NCI-H128 (cell line): ENCODE measurements around the gene DGLUCY.
"Not testable (repeated sequence)": the region's sequence is repeated elsewhere in the genome, so short reads cannot be mapped to it uniquely, and the experiment has no call there.

Source experiments
- DNase-seq: peaks from one replicate; lab custom pipeline; 2025; ENCODE audit not compliant: unreplicated experiment; lab: John Stamatoyannopoulos, UW

Gene DGLUCY

GRCh38 chr14:91254461-91254860, 140.6 kb downstream of the DGLUCY start:
- no peak for DNase-seq

- DNase-seq = no peak
Measured at GRCh38 chr14:91255026-91255695, 141.3 kb downstream of the DGLUCY start.

- no peak for DNase-seq
Measured at GRCh38 chr14:91256661-91257060, 142.8 kb downstream of the DGLUCY start.

- DNase-seq = no peak
Measured at GRCh38 chr14:91257328-91258010, 143.6 kb downstream of the DGLUCY start.

- no peak for DNase-seq
Measured at GRCh38 chr14:91258011-91258618, 144.2 kb downstream of the DGLUCY start.

GRCh38 chr14:91258876-91259275, 145.0 kb downstream of the DGLUCY start:
- no peak for DNase-seq

- DNase-seq = no peak
Measured at GRCh38 chr14:91261115-91261514, 147.2 kb downstream of the DGLUCY start.

- DNase-seq = no peak
Measured at GRCh38 chr14:91261986-91262549, 148.2 kb downstream of the DGLUCY start.

GRCh38 chr14:91263329-91263728, 149.5 kb downstream of the DGLUCY start:
- no peak for DNase-seq

GRCh38 chr14:91264151-91265150, 150.6 kb downstream of the DGLUCY start:
- no peak for DNase-seq

- DNase-seq = no peak
Measured at GRCh38 chr14:91265404-91265803, 151.5 kb downstream of the DGLUCY start.

GRCh38 chr14:91266276-91266675, 152.4 kb downstream of the DGLUCY start:
- not testable (repeated sequence) for DNase-seq

GRCh38 chr14:91267965-91268437, 154.1 kb downstream of the DGLUCY start:
- DNase-seq = no peak

GRCh38 chr14:91269076-91269991, 155.5 kb downstream of the DGLUCY start:
- no peak for DNase-seq

GRCh38 chr14:91270188-91270587, 156.3 kb downstream of the DGLUCY start:
- DNase-seq = no peak

GRCh38 chr14:91270619-91271018, 156.7 kb downstream of the DGLUCY start:
- DNase-seq = no peak

- no peak for DNase-seq
Measured at GRCh38 chr14:91271639-91272038, 157.8 kb downstream of the DGLUCY start.

GRCh38 chr14:91272341-91273272, 158.7 kb downstream of the DGLUCY start:
- DNase-seq = no peak
